Activated T-cell treated with anti-CD3 and anti-CD28 coated beads for 1 hour (primary cell): Measurements from ENCODE around the gene CFAP299.
A peak's percentile ranks its signal among the peaks of the same experiment; 100 is the strongest.
"Not testable (repeated sequence)": the region's sequence is repeated elsewhere in the genome, so short reads cannot be mapped to it uniquely, and the experiment has no call there.

Source experiments
- DNase-seq: peaks from one replicate; pipeline ENCODE4 v3.0.0-alpha.2; 2020; ENCODE audit warnings: low read depth

The CFAP299 gene

DNA sequence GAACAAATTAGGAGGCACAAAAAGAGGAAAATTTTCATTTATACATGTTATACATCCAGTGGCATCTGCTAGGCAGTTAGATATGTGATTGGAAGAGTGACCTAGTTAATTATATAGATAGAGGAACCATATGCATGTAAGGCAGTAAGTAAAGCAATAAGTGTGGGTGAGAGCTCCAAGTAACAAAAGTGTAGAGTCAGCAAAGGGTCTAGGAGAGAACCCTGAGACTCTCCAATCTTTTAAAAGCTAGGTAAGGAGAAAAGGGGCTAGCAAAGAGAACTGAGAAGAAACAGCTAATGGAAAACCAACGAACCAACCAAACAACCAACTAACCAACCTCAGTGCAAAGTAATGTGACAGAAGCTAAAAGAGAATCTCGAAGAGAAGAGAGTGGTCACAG lies 3.8 kb upstream of the CFAP299 start:
- no peak for DNase-seq

DNA sequence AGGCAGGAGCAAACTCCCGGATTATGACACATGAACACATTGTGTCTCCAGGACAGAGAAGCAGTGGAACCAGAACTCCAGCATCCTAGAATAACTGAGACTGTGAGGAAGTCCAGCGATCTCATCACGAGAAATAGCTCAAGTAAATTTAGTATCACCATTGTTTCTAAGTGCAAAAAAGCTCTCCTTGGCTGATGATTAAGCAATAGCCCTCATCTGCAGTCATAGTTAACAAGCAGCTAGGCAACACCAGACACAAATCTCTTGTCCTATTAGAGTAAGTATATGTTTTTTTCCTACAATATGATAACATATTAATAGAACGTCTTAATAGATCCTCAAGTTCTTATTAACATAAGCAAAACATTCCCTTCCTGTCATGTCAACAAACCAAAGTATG lies 2.4 kb upstream of the CFAP299 start:
- no peak for DNase-seq

DNA sequence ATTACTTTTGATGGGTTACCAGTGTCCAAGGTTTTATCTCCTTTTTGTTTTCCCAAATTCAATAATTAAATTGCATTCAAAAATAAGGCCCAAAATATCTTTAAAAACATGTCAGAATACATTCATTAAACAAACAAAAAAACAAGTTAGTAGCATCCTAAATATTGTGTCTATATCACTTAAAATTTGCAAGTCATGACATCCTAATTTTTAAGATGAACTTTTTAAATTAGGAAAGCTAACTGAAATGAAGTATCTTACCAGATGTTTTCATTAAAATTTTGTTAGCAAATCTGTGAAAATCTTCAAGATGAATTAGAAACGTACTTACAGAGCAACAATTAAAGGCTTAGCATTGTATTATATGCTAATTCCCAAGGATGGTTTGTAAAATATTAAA lies 962 bp upstream of the CFAP299 start:
- DNase-seq: no peak

DNA sequence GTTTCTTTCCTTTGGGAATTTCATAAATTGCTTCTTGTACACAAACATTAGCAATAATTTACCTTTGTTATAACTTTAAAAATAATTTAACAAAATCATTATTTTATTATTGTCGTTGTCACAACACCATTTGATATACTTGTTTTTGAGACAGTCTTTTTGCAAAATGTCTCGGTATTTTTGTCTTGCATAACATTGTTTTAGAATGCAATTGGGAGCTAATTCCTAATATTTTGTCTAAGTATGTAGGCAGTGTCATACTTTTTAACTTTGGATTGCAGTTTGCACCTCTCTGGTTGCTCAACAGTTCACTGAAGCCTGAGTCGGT lies 340 bp upstream of the CFAP299 start:
- no peak for DNase-seq

GRCh38 chr4:80336582-80336981 lies 1.1 kb downstream of the CFAP299 start:
- DNase-seq: no peak

DNA sequence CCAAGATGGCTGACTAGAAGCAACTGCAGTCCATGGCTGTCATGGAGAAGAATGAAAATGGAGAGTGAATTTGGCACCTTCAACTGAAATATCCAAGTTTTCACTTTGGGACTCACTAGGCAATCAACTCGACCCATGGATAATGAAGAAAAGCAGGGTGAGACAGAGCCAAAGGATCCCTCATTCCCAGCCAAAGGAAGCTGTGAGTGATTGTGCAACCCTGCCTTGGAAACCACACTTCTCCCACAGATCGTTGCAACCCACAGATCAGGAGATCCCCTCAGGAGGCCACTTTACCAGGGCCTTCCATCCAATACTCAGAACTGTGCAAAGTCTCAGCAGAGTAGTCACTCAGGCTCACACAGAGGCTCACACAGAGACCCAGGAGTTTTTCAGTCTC lies 4.5 kb downstream of the CFAP299 start:
- DNase-seq: no peak

DNA sequence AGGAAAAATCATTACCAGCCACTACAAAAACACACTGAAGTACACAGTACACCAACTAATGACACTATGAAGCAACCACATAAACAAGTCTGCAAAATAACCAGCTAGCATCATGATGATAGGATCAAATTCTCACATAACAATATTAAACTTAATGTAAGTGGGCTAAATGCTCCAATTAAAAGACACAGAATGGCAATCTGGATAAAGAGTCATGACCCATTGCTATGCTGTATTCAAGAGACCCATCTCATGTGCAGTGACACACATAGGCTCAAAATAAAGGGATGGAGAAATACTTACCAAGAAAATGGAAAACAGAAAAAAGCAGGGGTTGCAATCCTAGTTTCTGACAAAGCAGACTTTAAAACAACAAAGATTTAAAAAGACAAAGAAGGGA lies 7.2 kb downstream of the CFAP299 start:
- DNase-seq: not testable (repeated sequence)

- no peak for DNase-seq
Observed at GRCh38 chr4:80343887-80344286, 8.4 kb downstream of the CFAP299 start.

DNA sequence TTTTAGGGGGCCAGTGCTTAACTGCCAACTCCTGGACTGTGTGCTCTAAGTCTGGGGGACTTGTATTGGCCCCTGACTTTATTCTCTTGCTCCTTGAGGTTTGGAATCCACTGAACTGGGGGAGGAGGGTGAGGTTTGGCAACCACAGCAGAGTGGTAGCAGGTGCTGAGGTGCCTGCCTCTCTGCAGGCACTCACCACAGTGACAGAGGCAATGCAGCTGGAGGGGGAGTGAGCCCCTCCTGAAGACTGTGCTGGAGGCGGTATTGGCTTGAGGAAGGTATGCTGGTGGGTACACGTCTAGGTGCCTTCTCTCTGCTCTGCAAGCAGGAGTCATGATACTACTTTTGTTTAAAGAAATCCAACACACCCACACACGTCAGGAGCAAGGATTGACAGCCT lies 24.6 kb downstream of the CFAP299 start:
- no peak for DNase-seq

GRCh38 chr4:80360900-80361299 lies 25.4 kb downstream of the CFAP299 start:
- no peak for DNase-seq

GRCh38 chr4:80361329-80361900 lies 25.9 kb downstream of the CFAP299 start:
- no peak for DNase-seq

GRCh38 chr4:80362578-80363181 lies 27.1 kb downstream of the CFAP299 start:
- peak; percentile 34 for DNase-seq

DNA sequence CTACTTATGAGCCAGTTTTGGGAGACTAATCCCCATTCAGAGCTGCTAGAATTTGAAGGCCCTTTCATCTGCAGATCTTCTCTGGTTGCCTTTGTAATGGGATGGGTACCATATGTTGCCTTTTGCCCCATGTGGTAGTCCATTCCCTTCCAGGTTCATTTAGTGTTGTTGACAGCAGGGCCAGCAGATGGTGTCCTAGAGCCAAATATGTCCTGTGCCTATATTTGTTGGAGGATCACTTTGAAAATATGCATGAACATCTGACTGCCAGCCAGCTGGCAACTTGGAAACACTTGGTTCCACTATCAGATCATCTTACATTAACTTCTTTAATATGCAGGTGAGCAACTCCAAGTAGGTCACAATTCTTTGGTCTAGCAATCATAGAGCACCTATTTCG lies 30.4 kb downstream of the CFAP299 start:
- peak; percentile 33 for DNase-seq

DNA sequence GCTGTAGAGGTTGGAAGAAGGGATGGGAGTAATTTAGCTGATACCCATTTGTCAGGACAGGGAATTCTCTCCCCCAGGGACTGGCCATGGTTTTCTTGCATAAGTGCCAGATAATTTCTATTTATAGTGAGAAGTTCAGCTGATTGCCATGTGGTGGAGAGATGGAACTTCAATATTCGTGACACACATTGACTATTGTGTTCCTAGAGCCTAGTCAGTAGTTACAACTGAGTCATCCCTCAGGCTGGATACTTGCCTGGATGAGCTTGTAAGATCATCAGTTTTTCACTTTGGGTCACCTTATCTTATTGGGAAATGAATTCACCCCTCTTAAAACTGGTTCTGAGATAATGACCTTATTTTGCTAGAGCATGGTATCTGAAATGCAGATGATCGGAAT lies 32.2 kb downstream of the CFAP299 start:
- no peak for DNase-seq

DNA sequence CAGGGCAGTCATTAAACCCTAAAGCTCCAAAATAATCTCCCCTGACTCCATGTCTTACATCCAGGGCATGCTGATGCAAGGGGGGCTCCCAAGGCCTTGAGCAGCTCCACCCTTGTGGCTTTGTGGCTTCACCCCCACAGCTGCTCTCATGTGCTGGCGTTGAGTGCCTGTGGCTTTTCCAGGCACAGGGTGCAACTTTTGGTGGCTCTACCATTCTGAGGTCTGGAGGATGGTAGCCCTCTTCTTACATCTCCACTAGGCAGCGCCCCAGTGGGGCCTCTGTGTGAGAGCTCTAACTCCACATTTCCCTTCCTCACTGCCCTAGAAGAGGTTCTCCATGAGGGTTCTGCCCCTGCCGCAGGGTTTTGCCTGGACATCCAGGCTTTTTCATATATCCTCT lies 35.1 kb downstream of the CFAP299 start:
- DNase-seq: no peak

- no peak for DNase-seq
Observed at GRCh38 chr4:80371046-80371445, 35.5 kb downstream of the CFAP299 start.

DNA sequence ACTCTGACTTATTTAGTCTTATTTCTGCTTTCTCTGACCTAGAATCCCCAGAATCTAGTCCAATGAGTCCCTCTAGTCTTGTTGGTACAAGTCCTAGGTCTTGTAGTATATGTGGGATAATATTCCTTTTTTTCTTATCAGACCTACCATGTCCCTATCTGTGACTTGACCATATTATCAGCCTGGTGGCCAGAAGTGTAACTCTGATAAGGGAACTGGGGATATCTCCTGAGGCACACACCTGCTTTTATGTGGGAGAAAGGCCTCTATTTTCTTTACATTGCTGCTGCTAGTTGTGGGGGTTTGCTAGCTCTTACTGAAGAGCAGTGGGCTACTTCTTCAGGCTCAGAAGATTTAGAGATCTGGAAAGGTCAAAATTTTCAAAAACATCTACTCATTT lies 38.6 kb downstream of the CFAP299 start:
- no peak for DNase-seq

GRCh38 chr4:80382090-80382832 lies 46.7 kb downstream of the CFAP299 start:
- no peak for DNase-seq

GRCh38 chr4:80385397-80386280 lies 50.1 kb downstream of the CFAP299 start:
- no peak for DNase-seq

- DNase-seq: no peak
Observed at GRCh38 chr4:80386281-80386886, 50.9 kb downstream of the CFAP299 start.

- DNase-seq: no peak
Observed at GRCh38 chr4:80387390-80388283, 52.1 kb downstream of the CFAP299 start.

DNA sequence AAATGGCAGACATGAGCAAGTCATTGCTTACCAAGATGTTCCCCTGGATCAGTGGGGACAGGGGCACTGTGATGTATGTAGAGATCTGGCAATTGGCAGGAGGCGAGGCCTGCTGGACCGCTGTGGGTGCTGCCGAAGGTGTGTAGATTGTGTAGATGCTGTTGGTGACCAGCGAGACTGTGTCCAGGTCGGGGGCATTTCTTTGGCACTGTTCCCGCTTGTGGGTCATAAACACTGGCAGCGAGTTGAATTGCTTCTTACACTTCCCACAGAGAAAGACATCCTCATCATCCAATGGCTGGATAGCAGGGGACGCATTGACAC lies 52.7 kb downstream of the CFAP299 start:
- no peak for DNase-seq
